HG02763 (cell line): ENCODE measurements around the gene CFAP221.
A peak's percentile ranks its signal among the peaks of the same experiment; 100 is the strongest.

Source experiments
- ATAC-seq: cut with Tn5 transposase; IDR thresholded peaks from one replicate; pipeline ENCODE4 v1.9.1; 2021; ENCODE audit warnings: mild to moderate bottlenecking, moderate library complexity; ENCODE audit not compliant: unreplicated experiment

CFAP221 gene

DNA sequence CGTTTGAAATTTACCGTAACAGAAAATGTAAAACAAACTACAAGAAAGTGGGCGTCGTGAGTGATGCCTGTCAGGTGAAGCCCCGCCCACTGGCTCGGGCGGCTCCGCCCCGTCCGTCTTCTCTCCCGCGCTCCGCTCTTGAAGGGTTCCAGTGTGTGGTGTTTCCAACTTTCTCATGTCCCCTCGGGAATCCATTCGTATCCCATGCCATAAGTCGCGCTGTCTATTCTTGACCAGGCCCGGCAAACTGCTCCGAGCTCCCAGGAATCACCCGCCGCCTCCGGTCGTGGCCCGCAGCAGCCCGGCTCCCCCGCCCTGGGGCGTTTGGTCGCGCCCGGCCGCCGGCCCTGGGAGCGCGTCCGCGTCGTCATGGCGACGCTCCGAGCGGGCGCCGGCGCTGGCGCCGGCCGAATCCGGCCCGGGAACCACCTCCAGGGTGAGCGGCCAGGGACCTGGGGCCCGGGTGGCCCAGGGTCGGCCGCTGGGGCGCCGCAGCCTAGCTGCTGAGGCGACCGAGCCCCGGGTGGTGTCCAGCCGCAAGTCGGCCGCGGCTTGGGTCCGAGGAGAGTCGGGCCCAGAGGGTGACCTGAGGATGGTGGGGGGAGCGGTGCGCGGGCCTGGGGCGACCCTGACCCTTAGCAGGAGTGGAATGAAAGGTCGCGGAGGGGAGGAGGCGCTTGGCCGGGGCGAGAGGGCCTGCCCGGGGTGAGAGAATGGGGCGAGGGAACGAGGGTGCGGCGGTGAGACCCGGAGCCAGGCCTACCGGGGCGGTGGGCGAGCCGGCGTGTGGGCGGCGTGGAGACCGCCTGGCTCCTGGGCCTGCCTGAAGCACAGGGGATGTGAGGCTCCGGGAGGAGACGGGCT, at the start of gene CFAP221:
Gene CFAP221, plus strand, starts transcription at position 375 of the 864 bp plus-strand sequence. CDS start 1,683 bp downstream, outside the sequence.
- no peak for ATAC-seq

DNA sequence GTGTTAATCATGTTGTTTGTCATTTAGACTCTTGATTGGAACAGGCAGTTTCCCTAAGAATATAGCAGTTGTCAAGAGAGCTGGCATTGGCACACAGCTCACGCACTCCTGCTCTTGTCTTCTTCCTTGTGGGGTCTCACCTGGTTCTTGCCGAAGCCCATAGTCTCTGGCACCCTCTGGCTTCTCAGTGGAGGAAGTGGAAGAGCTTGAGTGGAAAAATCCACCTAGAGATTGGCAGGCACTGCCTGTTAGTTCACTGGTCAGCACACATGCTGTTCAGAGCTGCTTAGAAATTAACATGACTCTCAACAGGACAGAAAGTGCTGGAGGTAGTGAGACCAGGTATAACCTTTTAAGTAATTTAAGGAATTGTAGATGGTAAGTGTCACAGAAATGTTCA, 48.3 kb upstream of the CFAP221 start:
- no peak for ATAC-seq

DNA sequence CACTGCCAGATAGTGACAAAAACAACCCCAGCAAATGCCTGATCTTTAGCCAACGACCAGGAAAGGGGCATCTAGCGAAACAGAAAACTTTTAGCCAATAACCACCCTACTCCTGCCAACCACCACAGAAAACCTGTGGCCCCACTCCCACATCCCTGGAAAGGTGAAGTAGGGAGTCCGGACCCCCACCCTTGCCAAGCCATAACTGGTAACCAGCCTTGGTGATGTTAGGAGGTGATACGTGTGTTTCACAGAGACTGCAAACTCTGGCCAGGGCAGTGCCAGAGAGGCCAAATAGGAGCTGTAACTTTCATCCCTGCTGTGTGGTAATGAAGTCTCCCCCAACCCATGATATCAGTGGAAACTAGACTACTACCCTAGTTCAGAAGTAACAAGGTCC, 47.6 kb upstream of the CFAP221 start:
- ATAC-seq, result no peak

DNA sequence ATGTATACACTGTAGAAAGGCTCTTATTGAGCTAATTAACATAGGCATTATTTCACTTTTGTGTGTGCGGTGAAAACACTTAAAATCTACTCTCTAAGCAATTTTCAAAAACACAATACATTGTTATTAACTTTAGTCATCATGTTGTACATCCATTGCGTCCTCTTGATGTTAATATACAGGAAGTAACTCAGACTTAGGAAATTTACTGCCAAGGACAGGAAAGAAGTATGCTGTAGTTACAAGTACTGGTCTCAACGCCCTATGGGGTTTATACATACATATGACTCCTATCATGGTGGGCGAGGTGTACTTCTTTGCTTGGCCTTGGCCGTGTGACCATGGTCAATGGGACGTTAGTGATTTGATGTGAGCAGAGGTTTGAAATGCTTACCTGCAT, 35.5 kb upstream of the CFAP221 start:
- no peak for ATAC-seq

DNA sequence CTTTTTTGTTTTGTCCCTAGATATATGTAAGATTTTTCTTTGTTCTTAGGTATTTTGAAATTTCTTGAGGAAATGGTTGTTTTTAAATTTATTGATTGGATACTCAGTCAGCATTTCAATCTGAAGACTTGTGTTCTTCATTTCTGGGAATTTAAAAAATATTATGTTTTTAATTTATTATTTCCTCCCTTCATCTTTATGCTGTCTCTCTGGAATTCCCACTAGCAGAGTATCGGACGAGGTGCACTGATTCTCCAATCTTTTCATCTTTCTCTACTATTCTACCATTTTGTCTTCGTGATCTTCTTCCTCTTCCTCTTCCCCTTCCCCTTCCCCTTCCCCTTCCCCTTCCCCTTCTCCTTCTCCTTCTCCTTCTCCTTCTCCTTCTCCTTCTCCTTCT, 32.3 kb upstream of the CFAP221 start:
- ATAC-seq, result no peak

DNA sequence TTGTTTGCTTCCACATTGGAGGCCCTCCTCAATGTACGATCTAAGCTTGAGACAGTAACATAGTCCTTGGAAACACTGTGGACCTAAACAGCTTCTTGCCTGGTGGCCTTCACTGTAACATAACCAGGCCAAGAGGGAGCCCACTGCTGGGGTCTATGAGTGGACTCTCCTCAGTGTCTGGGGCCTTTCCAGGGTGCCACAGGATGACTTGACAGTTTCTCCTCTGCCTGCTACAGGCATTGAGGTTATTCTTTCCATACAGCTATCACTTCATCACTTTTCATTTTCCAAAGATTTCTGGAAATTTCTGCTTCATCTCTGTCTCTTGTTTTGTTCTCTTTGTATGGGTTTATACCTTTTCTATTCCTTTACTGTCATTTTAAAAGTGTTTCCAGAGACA, 31.3 kb upstream of the CFAP221 start:
- no peak for ATAC-seq

DNA sequence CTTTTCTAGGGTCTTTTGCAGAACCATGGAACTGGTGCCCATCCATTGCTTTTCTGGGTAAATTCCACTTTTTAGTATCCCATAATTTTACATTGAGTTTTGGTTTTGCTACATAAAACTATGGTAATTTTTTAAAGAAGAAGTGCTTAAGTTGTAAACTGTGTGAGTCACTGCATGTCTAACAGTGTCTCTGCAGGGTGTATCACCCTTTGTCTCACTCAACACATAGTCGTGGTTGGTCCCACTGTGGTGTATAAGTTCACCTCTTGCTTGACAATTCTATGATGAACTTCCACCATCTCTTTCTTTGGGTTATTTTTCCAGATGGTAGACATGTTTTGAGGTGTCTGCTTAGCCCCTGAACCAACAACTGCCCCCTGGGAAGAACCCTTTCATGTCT, 30.4 kb upstream of the CFAP221 start:
- no peak for ATAC-seq

DNA sequence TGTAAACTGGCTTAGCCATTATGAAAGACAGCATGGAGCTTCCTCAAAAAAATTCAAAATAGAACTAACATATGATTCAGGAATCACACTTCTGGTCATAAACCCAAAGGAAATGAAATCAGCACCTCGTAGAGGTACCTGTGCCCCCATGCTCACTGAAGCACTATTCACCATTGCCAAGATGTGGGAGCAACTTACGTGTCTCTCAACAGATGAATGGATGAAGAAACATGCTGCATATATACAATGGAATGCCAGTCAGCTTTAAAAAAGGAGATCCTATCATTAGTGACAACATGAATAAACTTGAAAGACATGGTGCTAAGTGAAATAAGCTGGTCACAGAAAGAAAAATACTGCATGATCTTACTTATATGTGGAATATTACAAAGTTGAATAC, 28.1 kb upstream of the CFAP221 start:
- no peak for ATAC-seq

DNA sequence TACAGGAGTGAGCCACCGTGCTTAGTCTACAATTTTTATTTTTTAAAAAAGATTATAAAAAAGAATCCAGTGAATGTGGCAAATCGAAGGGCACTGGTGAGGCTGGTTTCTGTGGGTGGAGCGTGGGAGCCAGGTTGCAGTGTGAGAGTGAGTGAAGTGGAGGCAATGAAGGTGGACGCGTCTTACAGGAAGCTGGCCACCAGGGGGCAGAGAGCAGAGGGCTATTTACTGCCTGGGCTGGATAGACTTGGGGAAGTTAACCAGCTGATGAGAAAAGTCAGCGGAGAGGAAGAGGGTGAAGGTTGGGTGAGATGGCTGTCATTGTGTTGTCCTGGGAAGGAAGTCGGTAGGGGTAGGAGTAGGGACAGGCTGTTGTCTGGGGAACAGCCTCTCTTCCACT, 26.8 kb upstream of the CFAP221 start:
- peak; percentile 77 for ATAC-seq

DNA sequence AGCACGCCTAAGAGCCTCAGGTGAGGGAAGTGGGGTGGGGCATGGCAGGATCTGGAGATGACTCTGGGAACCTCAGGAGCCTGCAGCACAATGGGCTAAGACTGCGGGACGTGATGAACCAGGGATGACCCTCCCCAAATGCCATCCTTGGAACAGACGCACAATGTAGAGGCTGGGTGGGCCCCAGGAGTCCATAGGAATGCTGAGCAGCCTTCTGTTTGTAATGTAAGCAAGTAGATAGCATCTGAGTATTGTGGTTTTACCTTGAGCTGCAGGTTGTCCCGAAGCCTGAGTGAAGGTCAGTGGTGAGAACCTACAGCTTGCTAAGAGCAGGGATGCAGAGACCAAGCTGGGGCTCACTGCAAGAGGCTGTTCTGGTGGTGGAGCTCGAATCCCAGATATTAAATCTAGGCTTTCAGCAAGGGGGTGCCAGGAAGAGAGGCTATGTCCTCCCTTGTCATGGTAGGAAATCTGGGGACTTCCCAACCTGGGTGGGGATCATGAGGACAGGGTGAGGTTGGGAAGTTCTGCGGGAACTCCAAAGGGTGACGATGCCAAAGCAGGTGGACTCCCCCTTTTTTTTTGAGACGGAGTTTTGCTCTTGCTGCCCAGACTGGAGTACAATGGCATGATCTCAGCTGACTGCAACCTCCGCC, 25.7 kb upstream of the CFAP221 start:
- no peak for ATAC-seq

DNA sequence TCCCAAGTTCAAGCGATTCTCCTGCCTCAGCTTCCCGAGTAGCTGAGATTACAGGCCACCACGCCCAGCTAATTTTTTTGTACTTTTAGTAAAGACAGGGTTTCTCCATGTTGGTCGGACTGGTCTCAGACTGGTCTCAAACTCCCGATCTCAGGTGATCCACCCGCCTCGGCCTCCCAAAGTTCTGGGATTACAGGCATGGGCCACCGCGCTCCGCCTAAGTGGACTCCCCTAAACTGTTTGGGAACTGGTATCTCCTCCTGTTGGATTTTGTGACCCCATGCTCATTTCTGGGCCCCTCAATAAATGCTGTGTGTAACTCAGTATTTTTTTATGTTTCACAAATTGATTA, 25.2 kb upstream of the CFAP221 start:
- ATAC-seq, result no peak

DNA sequence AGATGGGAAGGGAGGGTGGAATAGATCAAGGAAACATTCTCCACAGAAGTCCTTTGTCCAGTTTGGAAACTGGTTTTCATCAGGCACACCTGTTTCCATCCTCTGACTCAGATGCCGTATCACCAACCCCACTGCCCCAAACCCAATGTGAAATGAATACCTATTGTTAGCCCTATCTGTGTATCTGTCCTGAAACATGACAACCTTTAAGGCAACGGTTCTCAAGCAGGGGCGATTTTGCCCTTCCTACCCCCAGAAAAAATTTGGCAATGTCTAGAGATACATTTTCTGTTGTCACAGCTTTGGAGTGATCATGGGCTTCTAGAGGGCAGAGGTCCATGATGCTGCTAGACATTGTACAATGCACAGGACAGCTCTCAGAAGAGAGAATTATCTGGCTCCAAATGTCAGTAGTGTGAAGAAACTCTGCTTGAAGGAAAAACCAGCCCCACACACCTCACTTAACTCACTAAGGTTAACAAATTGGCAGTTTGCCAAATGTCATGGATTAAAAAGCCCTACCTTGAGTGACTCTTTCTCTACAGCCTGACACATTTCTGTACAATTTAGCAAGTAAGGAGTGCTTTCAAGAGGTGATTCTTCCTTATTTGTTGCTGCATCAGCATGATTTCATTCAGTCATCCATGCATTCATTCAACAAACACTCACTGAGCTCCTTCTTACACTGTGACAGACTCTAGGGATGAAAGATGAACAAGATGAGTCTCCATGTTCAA, 23.4 kb upstream of the CFAP221 start:
- ATAC-seq, result no peak

DNA sequence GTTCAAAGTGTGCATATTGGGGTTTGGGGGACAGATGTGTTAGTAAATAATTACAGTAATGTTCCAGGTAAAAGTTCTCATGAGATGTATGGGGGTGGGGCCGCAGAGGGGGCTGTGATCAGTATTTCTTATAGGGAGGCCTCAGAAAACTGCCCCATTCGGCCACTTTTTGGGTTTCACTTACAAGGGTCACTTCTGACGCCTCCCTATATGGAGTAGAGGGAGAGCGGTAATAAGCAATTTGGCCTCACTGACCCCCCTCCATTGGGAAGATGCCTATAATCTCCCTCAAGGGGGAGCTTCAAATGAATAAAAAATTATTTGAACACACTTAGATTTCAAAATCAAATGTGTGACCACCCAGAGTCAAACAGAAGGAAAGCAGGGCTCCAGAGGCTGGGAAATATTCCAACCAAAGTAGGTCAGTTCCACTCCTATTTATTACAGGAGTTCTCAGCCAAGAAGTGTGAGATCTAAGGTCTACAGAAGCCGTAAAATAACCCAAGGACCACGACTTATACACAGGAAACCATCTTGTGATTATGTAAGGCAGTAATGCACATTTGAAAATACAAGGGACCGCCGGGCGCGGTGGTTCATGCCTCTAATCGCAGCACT, 22.7 kb upstream of the CFAP221 start:
- ATAC-seq, result no peak

DNA sequence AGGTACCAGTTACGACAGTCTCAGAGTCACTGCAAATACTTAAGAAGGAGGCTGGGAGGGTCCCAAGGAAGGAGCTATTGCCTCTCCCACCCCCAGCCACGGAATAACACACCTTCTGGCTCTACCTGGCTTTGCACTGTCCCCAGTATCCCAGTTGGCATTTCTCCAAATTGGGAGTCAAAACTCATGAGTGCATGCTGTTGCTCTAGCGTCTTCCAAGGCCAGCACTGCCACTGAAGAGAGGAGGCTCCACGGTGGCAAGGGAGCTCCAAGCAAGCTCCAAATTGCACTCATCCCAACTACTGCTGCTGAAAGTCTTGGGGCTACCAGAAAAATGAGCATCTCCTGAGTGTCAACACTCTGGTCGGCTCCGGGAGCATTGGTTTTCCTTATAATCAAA, 21.6 kb upstream of the CFAP221 start:
- no peak for ATAC-seq

DNA sequence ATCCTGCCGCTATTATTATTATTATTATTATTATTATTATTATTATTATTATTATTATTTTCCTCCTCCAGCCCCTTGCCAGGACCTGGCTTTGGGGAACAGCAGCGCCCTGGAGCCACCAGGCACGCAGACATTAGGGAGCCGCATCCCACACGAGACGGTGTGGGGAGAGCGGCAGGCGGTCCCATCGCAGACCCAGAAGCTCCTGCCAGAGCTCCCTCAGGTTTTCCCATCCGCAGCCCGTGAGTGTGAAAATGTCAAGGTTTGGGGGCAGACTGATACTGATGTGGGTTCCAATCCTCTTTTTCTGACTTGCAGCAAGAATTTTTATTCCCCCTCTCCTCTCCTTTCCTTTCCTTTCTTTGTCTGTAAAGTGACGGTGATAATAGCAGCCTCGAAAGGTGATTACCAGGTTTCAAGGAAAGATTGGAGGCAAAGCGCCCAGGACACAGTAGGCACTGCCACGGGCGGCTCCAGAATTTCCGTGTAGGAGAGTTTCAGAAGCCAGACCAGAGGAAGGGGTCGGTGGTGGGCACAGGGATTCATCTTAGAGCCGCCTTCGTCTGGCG, 20.8 kb upstream of the CFAP221 start:
- no peak for ATAC-seq

DNA sequence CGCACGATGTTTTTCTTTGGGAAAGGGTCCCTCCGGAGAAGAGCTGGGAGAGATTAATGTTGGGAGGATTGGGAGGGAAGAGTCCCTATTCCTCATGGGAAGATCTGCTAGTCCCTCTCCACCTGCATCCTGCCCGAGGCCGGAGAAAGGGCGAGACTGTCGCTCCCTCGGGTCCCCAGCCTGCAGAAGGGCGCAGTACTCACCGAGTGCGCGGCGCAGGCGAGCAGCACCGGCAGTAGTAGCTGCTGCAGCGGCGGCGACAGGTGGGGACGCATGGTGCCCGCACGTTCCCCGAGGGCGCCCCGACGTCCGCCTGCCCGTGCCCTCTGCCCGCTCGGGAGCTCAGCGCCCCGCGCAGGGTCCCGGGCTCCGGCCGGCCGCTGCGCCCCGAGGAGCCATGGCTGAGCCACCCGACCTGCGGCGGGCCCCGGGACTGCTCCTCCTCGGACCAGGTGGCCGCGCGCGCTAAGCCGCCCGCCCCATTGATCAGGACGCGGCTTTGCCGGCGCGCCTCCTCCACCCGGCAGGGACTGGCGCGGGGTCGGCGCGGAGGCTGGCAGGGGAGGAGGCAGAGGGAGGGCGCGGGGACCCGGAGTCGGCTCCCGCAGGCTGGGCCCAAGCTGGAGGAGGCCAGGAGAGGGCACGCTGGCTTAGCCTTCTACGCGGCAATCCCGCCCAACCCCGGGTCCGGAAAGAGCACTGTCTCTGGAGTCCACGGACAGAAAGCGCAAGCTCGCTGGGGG, 20.1 kb upstream of the CFAP221 start, which contains the start of gene SCTR:
Gene SCTR, minus strand, starts transcription at position 532 of the 743 bp plus-strand sequence. Its CDS starts 257 bp downstream, at position 275.
- no peak for ATAC-seq

DNA sequence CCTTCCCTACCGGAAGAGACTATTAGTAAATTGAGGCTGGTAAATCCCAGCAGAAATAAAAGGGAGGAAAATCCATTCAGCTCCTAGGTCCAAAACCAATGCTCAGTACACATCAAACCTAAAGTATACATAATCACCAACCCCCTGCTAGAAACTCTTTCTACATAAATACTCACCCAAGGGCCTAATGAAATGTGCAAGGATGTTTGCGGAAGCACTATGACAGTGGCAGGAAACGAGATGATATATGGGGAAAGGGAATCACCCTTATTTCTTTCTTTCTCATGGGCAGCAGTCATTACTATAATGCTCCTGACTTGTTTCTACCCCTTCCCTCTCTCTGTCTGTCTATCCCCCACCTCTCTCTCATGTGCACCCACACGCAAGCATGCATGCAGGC, 18.6 kb upstream of the CFAP221 start:
- no peak for ATAC-seq

DNA sequence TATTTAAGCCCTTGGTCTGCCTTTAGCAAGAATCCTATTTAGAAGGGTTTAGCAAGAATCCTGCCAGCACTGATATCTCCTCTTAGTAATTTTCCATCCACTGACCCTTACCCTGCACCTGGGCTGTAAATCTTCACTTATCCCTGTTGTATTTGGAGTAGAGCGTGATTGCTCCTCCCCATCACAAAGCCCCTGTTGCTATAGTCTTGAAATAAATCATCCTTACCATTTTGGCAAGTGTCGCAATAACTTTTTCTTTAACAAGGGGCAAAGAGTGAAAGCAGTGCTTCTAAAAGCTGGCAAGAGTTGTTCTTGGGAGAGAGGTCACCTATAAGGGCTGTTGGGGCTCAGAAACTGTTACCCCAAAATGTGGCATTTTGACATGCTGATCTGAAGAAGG, 16.2 kb upstream of the CFAP221 start:
- no peak for ATAC-seq

DNA sequence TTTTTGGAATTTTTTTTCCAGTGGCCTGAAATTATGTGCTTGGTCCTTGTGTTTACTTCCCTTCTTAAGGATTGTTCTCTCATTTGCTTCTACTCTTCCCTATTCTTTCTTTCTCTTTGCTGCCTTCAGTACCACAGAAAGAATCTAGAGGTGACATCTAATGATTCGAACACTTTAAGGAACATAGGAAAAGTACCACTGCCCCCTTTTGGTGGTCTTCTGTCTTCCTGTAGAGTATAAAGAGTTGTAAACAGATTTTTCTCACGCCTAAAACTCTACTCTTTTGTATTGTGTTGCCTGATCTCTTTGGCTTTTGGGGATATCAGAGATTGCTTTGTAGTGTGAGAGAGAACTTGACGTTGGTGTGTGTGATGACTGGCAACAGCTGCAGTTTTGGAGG, 13.0 kb upstream of the CFAP221 start:
- no peak for ATAC-seq

DNA sequence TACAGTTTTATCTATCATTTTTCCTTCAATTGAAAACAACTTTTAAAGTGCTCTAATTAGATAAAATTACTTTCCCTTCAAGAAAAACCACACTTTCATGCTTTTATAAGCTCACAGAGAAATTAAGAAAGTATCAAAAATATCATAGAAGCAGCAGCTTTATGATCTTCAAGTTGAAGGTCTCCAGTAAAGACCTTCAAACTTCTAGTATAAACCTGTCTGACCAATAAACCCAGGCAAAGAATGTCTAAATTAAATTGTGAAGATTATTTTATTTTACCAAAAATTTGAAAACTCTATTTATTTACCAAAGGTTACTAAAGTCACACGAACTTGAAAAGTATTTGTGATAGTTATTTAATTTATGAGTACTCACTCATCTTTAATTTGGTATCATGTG, 10.7 kb upstream of the CFAP221 start:
- no peak for ATAC-seq
